ENCODE data around the gene PLB1.

PLB1 gene

DNA sequence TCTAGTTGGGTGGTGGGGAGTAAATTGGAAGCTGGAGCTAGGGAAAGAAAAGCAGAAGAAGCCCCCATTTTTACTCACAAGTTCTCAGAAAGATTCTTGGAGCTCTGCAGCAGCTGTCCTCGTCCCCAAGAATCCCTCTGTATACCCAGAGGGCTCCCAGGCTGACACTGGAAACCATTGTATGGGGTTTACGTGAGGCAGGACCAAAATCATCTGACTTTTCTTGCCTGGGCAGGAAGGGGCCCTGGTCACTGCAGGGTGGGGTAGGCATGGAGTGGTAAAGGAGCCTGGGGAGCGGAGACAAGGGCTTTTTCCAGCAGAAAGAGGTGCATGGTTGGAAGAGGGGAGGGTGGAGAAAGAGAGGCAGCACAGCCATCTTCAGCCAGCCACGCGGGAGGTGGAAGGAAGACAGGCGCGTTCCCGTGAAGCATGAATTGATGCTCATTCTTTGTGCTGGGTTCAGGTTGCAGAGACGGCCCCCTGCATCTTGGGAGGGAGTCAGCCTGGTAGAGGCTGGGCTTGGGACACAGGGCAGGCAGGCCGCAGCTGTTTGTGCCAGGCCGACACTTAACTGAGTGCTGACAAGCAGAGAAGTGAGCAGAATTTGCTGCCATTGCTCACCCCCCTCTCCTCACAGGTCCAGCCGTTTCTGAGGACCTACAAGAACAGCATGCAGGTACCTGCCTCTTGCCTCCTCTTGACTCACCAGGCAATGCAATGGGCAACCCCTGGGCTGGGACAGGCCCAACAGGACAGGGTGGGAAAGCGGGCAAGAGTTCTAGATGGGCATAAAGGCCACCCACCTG lies 94.8 kb downstream of the PLB1 start:
- no peak for DNase-seq (ENCODE audit: low read depth, low spot score)

GRCh38 chr2:28591711-28592335 lies 96.0 kb downstream of the PLB1 start:
- DNase-seq (ENCODE audit: low read depth, low spot score): no peak

DNA sequence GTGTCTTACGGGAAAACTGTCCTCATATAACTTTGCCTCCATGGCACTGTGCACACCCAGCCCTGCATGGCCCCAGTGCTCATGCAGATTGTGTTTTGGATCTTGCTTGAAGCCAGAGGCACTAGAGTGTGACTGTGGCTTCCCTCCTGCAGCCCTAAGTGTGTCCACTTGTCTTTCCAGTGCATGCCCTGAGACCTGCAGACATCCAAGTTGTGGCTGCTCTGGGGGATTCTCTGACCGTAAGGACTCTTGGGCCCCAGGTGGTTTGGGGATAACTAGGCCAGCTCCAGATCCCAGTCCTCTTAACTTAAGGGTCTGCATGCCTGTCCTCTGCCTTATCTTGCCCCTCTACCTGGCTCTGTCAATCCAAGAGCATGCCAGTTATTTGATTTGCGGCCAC lies 96.6 kb downstream of the PLB1 start:
- no peak for DNase-seq (ENCODE audit: low read depth, low spot score)

DNA sequence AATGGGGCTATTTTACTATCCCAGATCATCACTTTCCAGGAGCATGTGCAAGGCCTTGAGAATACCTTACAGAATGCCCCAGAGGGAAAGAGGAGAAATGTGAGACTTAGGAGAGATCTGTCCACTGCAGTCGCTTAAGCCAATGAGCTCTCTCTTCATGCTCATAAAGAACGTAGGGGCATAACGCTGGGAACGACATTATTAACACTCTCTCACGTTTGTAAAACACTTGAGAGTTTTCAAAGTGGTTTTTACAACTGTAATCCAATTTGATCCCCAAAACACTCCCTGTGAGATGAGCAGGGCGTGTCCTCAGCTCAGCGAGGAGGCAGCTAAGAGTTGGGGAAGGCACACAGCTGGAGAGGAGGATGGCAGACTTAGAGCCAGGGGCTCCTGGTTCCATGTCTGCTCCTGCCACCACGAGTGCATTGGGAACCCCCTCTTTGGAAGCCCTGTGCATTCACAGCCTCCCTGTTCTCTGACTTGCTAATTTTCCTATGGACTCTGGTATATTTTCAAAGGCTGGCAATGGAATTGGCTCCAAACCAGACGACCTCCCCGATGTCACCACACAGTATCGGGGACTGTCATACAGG lies 97.4 kb downstream of the PLB1 start:
- no peak for DNase-seq (ENCODE audit: low read depth, low spot score)

- no peak for DNase-seq (ENCODE audit: low read depth, low spot score)
Observed at GRCh38 chr2:28594000-28594331, 98.1 kb downstream of the PLB1 start.

DNA sequence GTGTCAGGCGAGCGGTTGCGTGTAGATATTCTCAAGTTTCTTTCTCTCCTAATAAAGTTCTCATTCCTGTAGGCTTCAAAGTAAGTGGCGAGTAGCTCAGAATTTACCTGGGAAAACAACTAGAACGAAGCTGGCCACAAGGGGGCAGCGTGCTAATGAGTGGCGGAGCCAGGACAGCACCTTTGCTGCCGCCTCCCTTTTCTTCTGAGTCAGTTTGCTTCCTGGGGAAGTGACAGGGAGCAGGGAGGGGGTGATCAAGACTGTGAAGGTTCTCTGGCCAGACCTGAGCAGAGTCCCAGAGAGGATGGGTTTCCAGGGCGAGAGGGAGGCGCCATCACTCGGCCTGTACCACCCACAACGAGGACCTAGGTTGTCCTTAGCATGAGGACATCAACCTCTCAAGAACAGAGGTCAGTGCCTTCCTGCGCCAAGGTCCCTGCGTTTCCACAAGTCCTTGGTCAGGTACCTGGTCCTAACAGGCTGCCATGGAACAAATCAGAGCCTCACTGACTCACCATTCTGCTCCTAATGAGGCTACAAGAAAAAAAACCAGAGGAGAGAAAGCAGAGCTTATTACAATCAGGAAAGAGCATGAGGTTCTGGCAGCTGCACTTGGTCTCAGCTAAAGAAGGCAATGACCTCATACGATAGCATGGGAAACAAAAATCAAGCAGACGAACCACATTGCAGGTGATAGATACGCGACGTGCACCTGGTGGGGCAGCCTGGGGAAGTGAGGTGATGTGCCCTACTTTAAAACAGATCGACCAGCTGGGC lies 98.7 kb downstream of the PLB1 start:
- peak; percentile 37 for DNase-seq (ENCODE audit: low read depth, low spot score)

GRCh38 chr2:28595323-28595722 lies 99.5 kb downstream of the PLB1 start:
- no peak for DNase-seq (ENCODE audit: low read depth, low spot score)

GRCh38 chr2:28598484-28598883 lies 102.6 kb downstream of the PLB1 start:
- no peak for DNase-seq (ENCODE audit: low read depth, low spot score)

- DNase-seq (ENCODE audit: low read depth, low spot score): no peak
Observed at GRCh38 chr2:28600181-28600580, 104.3 kb downstream of the PLB1 start.

- no peak for DNase-seq (ENCODE audit: low read depth, low spot score)
Observed at GRCh38 chr2:28601616-28602015, 105.8 kb downstream of the PLB1 start.

DNA sequence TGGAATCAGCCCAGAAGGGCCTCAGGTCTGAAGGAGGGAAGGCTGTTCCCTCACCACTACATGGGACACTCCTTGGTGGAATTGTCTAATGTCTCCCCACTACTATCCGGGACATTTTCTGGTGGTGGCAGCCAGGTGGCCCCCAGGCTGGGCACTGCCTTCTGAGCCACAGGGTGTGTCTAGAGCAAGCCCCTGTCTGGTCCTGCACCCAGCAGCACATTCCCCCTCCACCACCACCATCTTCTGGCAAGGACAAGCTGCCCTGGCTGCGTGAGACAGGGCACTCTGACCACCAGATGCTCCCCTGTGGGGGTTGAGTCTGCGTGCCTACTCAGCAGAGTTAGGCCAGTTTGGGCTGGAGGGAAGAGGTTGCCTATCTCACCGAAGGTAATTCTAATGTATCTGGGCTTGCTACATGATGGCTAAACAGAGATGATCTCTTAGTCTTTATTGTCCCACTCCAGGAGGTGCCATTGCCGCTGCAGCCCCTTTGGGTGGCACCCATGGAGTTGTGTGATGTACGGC lies 106.3 kb downstream of the PLB1 start:
- DNase-seq (ENCODE audit: low read depth, low spot score): no peak

DNA sequence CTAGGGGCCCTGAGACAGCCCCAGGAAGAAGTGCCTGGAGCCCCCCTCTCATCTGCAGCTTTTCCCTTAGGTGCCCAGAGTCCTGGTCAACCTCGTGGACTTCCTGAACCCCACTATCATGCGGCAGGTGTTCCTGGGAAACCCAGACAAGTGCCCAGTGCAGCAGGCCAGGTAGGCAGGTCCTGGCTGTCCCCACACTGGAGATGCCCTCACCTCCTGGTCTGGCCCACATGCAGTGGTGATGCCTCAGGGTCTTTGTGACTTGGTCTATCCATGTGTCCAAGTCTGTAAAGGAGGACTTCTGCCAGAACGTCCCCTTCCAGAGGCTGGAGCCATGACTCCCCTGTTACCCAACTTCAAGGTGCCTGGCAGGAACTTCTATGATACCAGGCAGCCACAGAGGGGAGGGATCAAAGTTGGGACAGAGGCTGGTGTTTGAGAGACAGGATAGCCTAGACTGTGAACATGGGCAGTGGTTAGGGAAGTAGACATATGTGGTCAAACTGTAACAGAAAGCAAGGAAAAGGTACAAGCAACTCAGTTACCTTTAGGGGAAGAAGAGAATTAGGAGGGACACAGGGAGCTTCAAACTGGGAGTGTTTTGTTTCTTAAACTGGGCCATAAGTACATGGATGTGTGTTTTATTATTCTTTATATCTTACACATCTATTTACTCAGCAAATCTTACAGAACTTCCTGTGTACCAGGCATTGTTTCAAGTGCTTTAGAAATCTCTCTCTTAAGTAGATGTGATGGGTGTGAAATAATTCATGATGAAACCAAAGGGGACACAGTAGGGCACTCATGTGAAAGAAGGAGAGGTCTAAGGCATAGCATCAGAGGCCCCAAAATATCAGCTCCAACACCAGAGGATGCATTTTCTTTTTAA lies 107.1 kb downstream of the PLB1 start:
- DNase-seq (ENCODE audit: low read depth, low spot score): no peak

GRCh38 chr2:28603821-28604220 lies 108.0 kb downstream of the PLB1 start:
- no peak for DNase-seq (ENCODE audit: low read depth, low spot score)

DNA sequence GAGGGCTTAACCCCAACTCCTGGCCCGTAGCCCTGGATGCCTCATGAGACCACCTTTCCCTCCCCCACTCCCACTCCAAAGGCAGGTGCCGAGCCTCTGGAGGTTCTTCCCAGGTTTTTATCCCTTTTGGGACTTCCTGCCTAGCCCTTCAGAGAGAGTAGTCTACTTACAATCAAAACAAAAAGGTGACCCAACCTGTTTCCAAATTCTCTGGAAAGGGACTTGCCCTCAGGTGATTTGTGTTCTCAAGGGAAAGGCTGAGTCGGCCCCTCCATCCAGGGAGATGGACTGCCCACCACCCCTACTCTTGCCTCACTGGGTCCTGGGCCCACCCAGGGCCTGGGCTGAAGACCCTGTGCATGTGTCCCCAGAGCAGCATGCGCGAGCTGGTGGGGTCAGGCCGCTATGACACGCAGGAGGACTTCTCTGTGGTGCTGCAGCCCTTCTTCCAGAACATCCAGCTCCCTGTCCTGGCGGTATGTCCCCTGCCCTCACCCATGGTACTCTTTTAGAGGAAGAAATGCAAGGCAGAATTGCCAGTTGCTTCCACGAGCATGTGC lies 108.5 kb downstream of the PLB1 start:
- DNase-seq (ENCODE audit: low read depth, low spot score): no peak

- no peak for DNase-seq (ENCODE audit: low read depth, low spot score)
Observed at GRCh38 chr2:28606986-28607441, 111.2 kb downstream of the PLB1 start.

- no peak for DNase-seq (ENCODE audit: low read depth, low spot score)
Observed at GRCh38 chr2:28607730-28608499, 112.1 kb downstream of the PLB1 start.

DNA sequence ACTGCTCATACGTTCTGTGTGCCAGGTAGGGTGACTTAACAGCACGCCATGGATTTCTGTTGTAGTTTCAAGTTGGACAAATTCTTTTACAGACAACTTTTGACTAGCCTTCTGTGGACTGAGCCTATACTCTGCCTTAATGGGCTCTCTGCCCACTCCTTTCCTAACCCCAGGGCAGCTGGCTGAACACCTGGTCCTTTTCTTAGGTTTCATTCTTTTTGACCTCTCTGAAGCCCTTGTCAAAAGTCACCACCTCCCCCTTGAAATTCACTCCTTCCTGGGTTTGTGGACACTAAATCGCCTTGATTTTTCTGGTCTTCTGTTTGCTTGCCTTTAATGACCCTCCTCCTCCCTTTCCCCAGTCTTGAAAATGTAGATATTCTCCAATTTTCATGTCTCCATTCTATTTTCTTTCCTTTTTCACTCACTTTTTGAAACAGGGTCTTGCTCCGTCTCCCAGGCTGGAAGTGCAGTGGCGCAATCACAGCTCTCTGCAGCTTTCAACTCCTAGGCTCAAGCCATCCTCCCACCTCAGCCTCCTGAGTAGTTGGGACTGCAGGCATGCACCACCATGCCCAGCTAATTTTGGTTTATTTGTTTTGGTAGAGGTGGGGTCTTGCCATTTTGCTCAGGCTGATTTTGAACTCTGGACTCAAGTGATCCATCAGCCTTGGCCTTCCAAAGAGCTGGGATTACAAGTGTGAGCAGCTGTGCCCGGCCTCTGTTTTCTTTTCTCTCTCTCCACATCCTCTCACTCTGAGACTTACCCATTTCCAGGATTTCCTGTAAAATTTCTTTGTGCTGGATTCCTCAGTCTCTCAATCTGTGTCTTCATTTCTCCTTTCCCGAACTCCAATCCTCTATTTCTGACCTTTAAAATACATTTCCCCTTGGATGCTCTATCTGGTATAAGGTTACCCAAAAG lies 112.9 kb downstream of the PLB1 start:
- no peak for DNase-seq (ENCODE audit: low read depth, low spot score)

DNA sequence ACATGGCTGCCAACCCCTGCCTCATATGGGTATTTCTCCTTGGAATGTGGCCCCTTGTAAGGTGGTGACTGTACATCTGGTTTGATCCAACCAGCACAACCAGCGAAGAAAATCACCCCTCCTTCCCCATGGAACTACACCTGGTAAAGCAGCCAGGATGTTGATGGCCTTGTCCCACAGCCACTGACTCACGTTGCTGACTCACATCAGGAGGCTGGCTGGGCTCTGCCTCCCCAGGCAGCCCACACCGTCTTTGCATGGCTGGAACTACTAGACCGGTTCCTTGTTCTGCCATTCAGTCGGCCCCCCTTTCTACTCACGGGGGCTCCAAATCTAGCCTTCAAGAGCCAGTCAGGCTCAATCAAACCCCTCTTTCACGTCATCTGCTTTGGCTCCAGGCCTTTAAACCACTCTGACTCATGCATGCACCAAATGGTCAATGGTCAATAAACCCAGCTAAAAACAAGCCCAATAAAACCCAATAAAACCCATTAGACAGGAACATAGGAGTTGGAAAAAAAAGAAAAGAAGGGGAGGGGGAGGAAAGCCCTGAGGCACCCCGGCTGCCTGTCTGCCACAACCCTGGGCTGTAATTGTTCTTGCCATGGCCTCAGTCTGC lies 114.8 kb downstream of the PLB1 start:
- peak; percentile 41 for DNase-seq (ENCODE audit: low read depth, low spot score)
